K562 (cell line): ENCODE measurements around the gene MS4A6E.

Source experiments
- HDAC6 ChIP-seq: IDR thresholded peaks from 2 replicates; pipeline ENCODE4 v1.6.1; 2012; ENCODE audit warnings: low read depth, mild to moderate bottlenecking, control low read depth, inconsistent platforms, low read length, moderate library complexity
- HMG20A ChIP-seq: fragments of 450-650 bp; formaldehyde crosslinking; conservative IDR thresholded peaks from 2 replicates; pipeline ENCODE4 v1.4.0; 2020; ENCODE audit warnings: mild to moderate bottlenecking, mixed read lengths
- POLR2A ChIP-seq: fragments of 450-650 bp; conservative IDR thresholded peaks from 2 replicates; pipeline ENCODE4 v1.6.1; 2016
- POLR2AphosphoS5 ChIP-seq: IDR thresholded peaks from 2 replicates; pipeline ENCODE4 v1.6.1; 2011; ENCODE audit warnings: mild to moderate bottlenecking, low read depth, low read length, moderate library complexity; ENCODE audit not compliant: control insufficient read depth, insufficient read depth
- YBX1 ChIP-seq: fragments of 450-650 bp; IDR thresholded peaks from 2 replicates; pipeline ENCODE4 v1.7.1; 2016; ENCODE audit warnings: mild to moderate bottlenecking
- ZNF324 ChIP-seq: fragments of 250-450 bp; sonication (Bioruptor Pico); IDR thresholded peaks from 2 replicates; pipeline ENCODE4 v1.4.0; 2020; ENCODE audit warnings: mild to moderate bottlenecking

DNA sequence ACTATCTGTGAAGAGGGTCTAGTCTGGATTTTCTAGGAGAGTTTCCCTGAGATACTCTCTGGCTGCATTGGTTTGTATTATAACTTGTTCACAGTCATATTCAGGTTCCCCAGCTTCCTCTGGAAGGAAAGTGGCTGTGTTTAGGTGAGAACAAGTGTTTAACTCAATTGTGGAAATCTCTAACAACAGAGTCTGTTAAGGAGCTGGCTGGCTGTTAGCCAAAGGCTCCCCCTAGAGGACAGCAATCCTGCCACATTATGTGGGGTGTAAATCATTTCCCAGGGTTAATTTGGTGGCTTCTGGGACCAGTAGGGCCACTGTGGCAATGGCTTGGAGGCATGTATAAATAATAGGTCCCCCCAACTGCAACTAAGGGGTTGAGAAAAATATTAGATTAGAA lies 18.4 kb downstream of the MS4A6E start:
- TF ChIP-seq POLR2AphosphoS5 (no peak), YBX1 (no peak), POLR2A (no peak), HDAC6 (no peak), HMG20A (CRISPR knock-in tag) (no peak), ZNF324 (no peak)
